Esophagus muscularis mucosa (tissue), 4 donors: Measurements from ENCODE around the gene CFAP410. TPM values are rescaled to one million over a fixed set of nuclear protein-coding genes. Genes with fewer than 3 reads are reported as not detected.

Source experiments
- DNase-seq: peaks from one replicate; pipeline ENCODE4 v3.0.0-alpha.2; 2017; ENCODE audit errors: extremely low spot score
- H3K27ac ChIP-seq, 4 donors: fragments of 200-600 bp; sonication (generic); replicated peaks in 1 of 4; 1 replicate in 3 of 4; 2 replicates in 1 of 4; pipeline ENCODE4 v1.5.1; 2016 to 2019; ENCODE audit warnings: mild to moderate bottlenecking in 1 of 4
- H3K27me3 ChIP-seq, 4 donors: fragments of 200-600 bp; sonication (generic); one replicate each; pipeline versions ENCODE4 v1.5.1 to v1.6.0; 2016 to 2019
- H3K36me3 ChIP-seq, 4 donors: fragments of 200-600 bp; sonication (generic); one replicate each; pipeline ENCODE4 v1.5.1; 2016 to 2019
- H3K4me1 ChIP-seq, 4 donors: fragments of 200-600 bp; sonication (generic); one replicate each; pipeline ENCODE4 v1.5.1; 2016 to 2019
- H3K4me3 ChIP-seq, 4 donors: fragments of 200-600 bp; sonication (generic); 1 replicate in 2 of 4; 2 replicates in 2 of 4; pipeline ENCODE4 v1.5.1; 2016 to 2019; ENCODE audit warnings: mild to moderate bottlenecking in 4 of 4, moderate library complexity in 1 of 4
- H3K9me3 ChIP-seq, 4 donors: fragments of 200-600 bp; sonication (generic); 1 replicate in 3 of 4; 2 replicates in 1 of 4; pipeline ENCODE4 v1.5.1; 2016 to 2019
- CTCF ChIP-seq, 3 experiments: fragments of 200-600 bp in 2 of 3; fragments of 450-650 bp in 1 of 3; sonication (generic) in 2 of 3; IDR thresholded peaks; one replicate each; pipeline ENCODE4 v1.5.1; 2017 to 2019; ENCODE audit warnings: antibody characterized with exemption in 3 of 3, mild to moderate bottlenecking in 2 of 3, moderate library complexity in 1 of 3
- EP300 ChIP-seq: sonication (generic); formaldehyde crosslinking; IDR thresholded peaks from one replicate; pipeline ENCODE4 v1.6.1; 2017; ENCODE audit warnings: antibody characterized with exemption
- POLR2A ChIP-seq: fragments of 450-650 bp; IDR thresholded peaks from one replicate; pipeline ENCODE4 v1.6.1; 2017; ENCODE audit warnings: antibody characterized with exemption, moderate library complexity, mild to moderate bottlenecking, low read depth
- POLR2AphosphoS5 ChIP-seq, 2 donors: sonication (generic); formaldehyde crosslinking; IDR thresholded peaks; one replicate each; pipeline ENCODE4 v1.6.1; 2017; ENCODE audit warnings: antibody characterized with exemption in 2 of 2
- WGBS: methylation state at CpG from one replicate; pipeline ENCODE4 v1.1.5; 2018; 5-methylcytosine and 5-hydroxymethylcytosine counted together
- intact Hi-C: fragments of 100-400 bp; cut with DNase I; formaldehyde crosslinking; loops from one replicate; pipeline ENCODE4 v1.15.1; 2023
- total RNA-seq, 4 donors: library from RNA; depleted of rRNA; stranded (reverse); fragments of >200 nt; gene quantifications; one replicate each; pipeline versions ENCODE4 v1.1.0 to v1.2.1, GENCODE V29; 2016

Gene CFAP410
- total RNA-seq, 4 donors from 2014 or later = 26.6 to 43.5 (median 32.3) TPM

GRCh38 chr21:44335266-44336059 lies 3.7 kb downstream of the CFAP410 start:
- 90% methylated on average over 21 of the region's 24 CpGs for WGBS
- Histone ChIP-seq H3K36me3 (peaks cover 0 to 55% (median 47%) of the 10 kb centered on the region in 4 donors), H3K9me3 (no peaks in the 10 kb centered on the region), H3K27ac (no peak overlapping the region), H3K27me3 (no peaks in the 10 kb centered on the region), H3K4me3 (no peak overlapping the region), H3K4me1 (peaks cover 10 to 28% (median 21%) of the 10 kb centered on the region in 4 donors)
- intact Hi-C loops = loop anchor here (2.0 to 5.0 kb wide), 2 partner anchors 37 to 122 kb away; partner anchors contain the start of gene LRRC3
- TF ChIP-seq CTCF (IDR thresholded peaks at IDR 0.05) (no peak), POLR2A (no peak), EP300 (no peak), POLR2AphosphoS5 (IDR thresholded peaks at IDR 0.05) (no peak)
- no peak for DNase-seq

- TF ChIP-seq POLR2AphosphoS5 (IDR thresholded peaks at IDR 0.05) (no peak), CTCF (IDR thresholded peaks at IDR 0.05) (no peak), EP300 (no peak), POLR2A (no peak)
- no peak for DNase-seq
- intact Hi-C loops = loop anchor here (5.0 kb wide), 1 partner anchor 123 kb away; the partner anchor contains the start of gene LRRC3
- no peaks in the 10 kb centered on the region for H3K9me3 ChIP-seq
- peaks cover 0 to 65% (median 56%) of the 10 kb centered on the region in 4 donors for H3K36me3 ChIP-seq
- H3K27ac ChIP-seq = no peak overlapping the region
- H3K4me3 ChIP-seq = no peak overlapping the region
- H3K27me3 ChIP-seq = no peaks in the 10 kb centered on the region
- 93% methylated on average over 22 of the region's 26 CpGs for WGBS
- peaks cover 5 to 20% (median 13%) of the 10 kb centered on the region in 4 donors for H3K4me1 ChIP-seq
Measured at GRCh38 chr21:44334329-44335030, 4.7 kb downstream of the CFAP410 start.

GRCh38 chr21:44333509-44334328 lies 5.5 kb downstream of the CFAP410 start:
- H3K4me1 ChIP-seq = peaks cover 5 to 20% (median 12%) of the 10 kb centered on the region in 4 donors
- H3K27ac ChIP-seq = no peak overlapping the region
- intact Hi-C loops = no loop called here
- no peak overlapping the region for H3K4me3 ChIP-seq
- no peaks in the 10 kb centered on the region for H3K9me3 ChIP-seq
- no peak for TF ChIP-seq EP300
- TF ChIP-seq POLR2AphosphoS5 (IDR thresholded peaks at IDR 0.05) = no peak
- no peak for TF ChIP-seq POLR2A
- no peak for TF ChIP-seq CTCF (IDR thresholded peaks at IDR 0.05)
- 76% methylated on average over 24 of the region's 45 CpGs for WGBS
- DNase-seq = no peak
- H3K27me3 ChIP-seq = no peaks in the 10 kb centered on the region
- H3K36me3 ChIP-seq = peaks cover 0 to 67% (median 56%) of the 10 kb centered on the region in 4 donors

GRCh38 chr21:44332965-44333364 lies 6.2 kb downstream of the CFAP410 start:
- Histone ChIP-seq H3K27me3 (no peaks in the 10 kb centered on the region), H3K27ac (no peak overlapping the region), H3K36me3 (peaks cover 0 to 73% (median 59%) of the 10 kb centered on the region in 4 donors), H3K9me3 (no peaks in the 10 kb centered on the region), H3K4me1 (peaks cover 0 to 14% (median 6%) of the 10 kb centered on the region in 4 donors), H3K4me3 (no peak overlapping the region)
- WGBS = 93% methylated on average over 11 of the region's 22 CpGs
- intact Hi-C loops = no loop called here
- DNase-seq = no peak
- no peak for TF ChIP-seq POLR2A
